ENCODE measurements around the gene NKX1-2. TPM values are rescaled to one million over a fixed set of nuclear protein-coding genes. Genes with fewer than 3 reads are reported as not detected.

NKX1-2 gene
- polyA plus RNA-seq, 2 of the 4 experiments (the other 2 are of a cell fraction) = 0.08 to 0.16 TPM

DNA sequence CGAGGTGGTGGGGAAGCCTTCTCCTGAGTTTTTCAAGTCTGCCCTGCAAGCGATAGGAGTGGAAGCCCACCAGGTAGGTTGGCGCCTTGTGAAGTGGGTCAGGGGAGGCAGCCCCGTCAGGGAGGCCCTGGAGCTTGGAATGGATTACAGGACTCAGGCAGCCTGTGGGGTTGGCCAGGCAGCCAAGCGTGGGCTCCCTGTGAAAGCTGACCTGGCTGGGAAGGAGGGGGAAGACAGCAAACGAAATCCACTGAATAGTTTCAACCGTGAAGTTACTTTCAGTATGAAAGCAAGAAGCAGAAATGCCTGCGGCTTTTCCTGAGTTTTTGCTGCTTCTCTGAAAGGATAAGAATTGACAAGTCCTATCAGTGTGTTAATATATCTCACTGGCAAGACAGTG is 48.2 kb upstream of the NKX1-2 start:
- FAIRE-seq (no peak), ATAC-seq (no peak), DNase-seq (ENCODE audit: low read depth in 1 of 2, low spot score in 1 of 2) (no peak)
- ChIA-PET CTCF (no interaction called here), POLR2A (no interaction called here)
- H3K4me1 ChIP-seq = no peaks in the 10 kb centered on the region
- 81% methylated on average over 8 of the region's 8 CpGs for WGBS (ENCODE audit: missing lambda C conversion rate)
- H3K4me3 ChIP-seq = no peak overlapping the region
- no peak overlapping the region for H3K4me2 ChIP-seq
- no peak overlapping the region for H3K27ac ChIP-seq
- H3K9me3 ChIP-seq = peaks cover 8% of the 10 kb centered on the region; the same call in 2 of the 3 replicates
- TF ChIP-seq EHMT2 (IDR thresholded peaks at IDR 0.05; ENCODE audit: low read depth) (no peak), HDAC2 (IDR thresholded peaks at IDR 0.05) (no peak), CBX8 (IDR thresholded peaks at IDR 0.05) (no peak)
- TF ChIP-seq, protein P1, sequence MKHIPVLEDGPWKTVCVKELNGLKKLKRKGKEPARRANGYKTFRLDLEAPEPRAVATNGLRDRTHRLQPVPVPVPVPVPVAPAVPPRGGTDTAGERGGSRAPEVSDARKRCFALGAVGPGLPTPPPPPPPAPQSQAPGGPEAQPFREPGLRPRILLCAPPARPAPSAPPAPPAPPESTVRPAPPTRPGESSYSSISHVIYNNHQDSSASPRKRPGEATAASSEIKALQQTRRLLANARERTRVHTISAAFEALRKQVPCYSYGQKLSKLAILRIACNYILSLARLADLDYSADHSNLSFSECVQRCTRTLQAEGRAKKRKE (CRISPR knock-in tag; IDR thresholded peaks at IDR 0.05; ENCODE audit: low read depth) = no peak
- TF ChIP-seq, protein P2, sequence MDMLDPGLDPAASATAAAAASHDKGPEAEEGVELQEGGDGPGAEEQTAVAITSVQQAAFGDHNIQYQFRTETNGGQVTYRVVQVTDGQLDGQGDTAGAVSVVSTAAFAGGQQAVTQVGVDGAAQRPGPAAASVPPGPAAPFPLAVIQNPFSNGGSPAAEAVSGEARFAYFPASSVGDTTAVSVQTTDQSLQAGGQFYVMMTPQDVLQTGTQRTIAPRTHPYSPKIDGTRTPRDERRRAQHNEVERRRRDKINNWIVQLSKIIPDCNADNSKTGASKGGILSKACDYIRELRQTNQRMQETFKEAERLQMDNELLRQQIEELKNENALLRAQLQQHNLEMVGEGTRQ (IDR thresholded peaks at IDR 0.05) = no peak

DNA sequence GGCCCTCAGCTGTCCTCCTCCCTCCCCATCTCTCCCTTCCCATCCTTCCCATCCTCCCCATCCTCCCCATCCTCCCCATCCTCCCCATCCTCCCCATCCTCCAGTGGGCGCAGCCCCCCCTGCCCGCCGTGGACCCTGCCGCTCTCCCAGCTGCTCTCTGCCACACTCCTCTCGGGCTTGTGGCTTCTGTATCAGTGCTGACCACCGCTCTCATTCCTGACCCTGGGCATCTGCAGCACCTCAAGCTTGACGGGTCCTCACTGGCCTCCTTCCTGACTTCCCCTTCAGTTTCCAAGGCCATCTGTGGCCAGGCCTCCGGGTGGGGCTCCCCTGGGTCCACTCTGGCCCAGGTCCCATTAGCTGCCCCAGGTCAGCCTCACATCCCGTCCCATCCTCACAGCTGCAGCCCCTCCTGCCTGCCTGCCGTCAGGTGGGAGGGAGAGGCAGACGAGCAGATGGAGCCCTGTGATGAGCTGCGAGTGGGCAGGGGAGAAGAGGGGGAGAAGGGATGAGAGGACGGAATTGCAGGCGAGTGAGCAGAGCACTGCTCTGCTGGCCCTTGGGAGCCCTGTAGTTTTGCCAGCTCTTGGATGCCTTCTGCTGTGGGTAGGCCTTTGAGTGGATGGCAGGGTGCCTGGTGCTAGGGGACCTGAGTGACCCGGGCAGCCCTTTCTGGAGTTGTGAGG is 47.5 kb upstream of the NKX1-2 start:
- ATAC-seq (peak in 1 of 2 experiments; percentile 39; a peak in 2 of 6 replicates), FAIRE-seq (no peak), DNase-seq (ENCODE audit: low read depth in 1 of 2, low spot score in 1 of 2) (no peak)
- WGBS (ENCODE audit: missing lambda C conversion rate) = 90% methylated on average over 11 of the region's 15 CpGs
- Histone ChIP-seq H3K4me1 (no peaks in the 10 kb centered on the region), H3K4me3 (no peak overlapping the region), H3K27ac (no peak overlapping the region), H3K9me3 (peaks cover 8% of the 10 kb centered on the region; the same call in 2 of the 3 replicates), H3K4me2 (no peak overlapping the region)
- TF ChIP-seq, protein P1 (CRISPR knock-in tag; IDR thresholded peaks at IDR 0.05; ENCODE audit: low read depth) = no peak
- ChIA-PET CTCF (no interaction called here), POLR2A (interaction anchor here (0.6 kb wide), 1 partner anchor 29 kb away, joined by 7 read pairs; no protein-coding TSS in a partner anchor)

DNA sequence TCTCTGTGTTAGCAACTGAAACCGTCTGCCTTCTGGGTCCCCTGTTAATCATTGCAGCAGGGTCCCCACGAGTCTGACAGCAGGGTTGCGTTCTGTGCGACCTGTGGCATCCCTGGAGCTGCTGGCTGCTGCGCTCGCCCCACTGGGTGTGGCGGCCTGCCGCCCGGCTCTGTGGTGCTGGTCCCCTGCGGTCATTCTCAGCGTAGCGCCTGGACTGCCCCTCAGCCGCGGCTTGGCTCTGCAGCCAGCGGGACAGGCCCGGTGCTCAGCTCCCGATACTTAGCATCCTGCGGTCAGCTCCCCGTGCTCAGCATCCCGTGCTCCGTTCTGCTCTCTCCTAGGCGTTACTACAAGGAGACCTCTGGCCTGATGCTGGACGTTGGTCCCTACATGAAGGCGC is 46.8 kb upstream of the NKX1-2 start:
- H3K4me1 ChIP-seq = no peaks in the 10 kb centered on the region
- H3K27ac ChIP-seq = no peak overlapping the region
- ATAC-seq (no peak; a peak in 1 of 6 replicates), DNase-seq (ENCODE audit: low read depth in 1 of 2, low spot score in 1 of 2) (no peak), FAIRE-seq (no peak)
- H3K4me2 ChIP-seq = no peak overlapping the region
- POLR2A ChIA-PET = no interaction called here
- H3K9me3 ChIP-seq = peaks cover 8% of the 10 kb centered on the region; the same call in 2 of the 3 replicates
- CTCF ChIA-PET = no interaction called here
- TF ChIP-seq EP300 (IDR thresholded peaks at IDR 0.05) (no peak), FOSB (CRISPR knock-in tag; IDR thresholded peaks at IDR 0.05) (no peak), NFE2L2 (conservative IDR thresholded peaks at IDR 0.05; ENCODE audit: low read length) (no peak), JUNB (IDR thresholded peaks at IDR 0.05) (no peak), CHD4 (IDR thresholded peaks at IDR 0.05; ENCODE audit: borderline replicate concordance) (no peak)
- TF ChIP-seq, protein P3, sequence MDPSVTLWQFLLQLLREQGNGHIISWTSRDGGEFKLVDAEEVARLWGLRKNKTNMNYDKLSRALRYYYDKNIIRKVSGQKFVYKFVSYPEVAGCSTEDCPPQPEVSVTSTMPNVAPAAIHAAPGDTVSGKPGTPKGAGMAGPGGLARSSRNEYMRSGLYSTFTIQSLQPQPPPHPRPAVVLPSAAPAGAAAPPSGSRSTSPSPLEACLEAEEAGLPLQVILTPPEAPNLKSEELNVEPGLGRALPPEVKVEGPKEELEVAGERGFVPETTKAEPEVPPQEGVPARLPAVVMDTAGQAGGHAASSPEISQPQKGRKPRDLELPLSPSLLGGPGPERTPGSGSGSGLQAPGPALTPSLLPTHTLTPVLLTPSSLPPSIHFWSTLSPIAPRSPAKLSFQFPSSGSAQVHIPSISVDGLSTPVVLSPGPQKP (IDR thresholded peaks at IDR 0.05; ENCODE audit: low read depth, low read length) = no peak
- TF ChIP-seq, protein P4, sequence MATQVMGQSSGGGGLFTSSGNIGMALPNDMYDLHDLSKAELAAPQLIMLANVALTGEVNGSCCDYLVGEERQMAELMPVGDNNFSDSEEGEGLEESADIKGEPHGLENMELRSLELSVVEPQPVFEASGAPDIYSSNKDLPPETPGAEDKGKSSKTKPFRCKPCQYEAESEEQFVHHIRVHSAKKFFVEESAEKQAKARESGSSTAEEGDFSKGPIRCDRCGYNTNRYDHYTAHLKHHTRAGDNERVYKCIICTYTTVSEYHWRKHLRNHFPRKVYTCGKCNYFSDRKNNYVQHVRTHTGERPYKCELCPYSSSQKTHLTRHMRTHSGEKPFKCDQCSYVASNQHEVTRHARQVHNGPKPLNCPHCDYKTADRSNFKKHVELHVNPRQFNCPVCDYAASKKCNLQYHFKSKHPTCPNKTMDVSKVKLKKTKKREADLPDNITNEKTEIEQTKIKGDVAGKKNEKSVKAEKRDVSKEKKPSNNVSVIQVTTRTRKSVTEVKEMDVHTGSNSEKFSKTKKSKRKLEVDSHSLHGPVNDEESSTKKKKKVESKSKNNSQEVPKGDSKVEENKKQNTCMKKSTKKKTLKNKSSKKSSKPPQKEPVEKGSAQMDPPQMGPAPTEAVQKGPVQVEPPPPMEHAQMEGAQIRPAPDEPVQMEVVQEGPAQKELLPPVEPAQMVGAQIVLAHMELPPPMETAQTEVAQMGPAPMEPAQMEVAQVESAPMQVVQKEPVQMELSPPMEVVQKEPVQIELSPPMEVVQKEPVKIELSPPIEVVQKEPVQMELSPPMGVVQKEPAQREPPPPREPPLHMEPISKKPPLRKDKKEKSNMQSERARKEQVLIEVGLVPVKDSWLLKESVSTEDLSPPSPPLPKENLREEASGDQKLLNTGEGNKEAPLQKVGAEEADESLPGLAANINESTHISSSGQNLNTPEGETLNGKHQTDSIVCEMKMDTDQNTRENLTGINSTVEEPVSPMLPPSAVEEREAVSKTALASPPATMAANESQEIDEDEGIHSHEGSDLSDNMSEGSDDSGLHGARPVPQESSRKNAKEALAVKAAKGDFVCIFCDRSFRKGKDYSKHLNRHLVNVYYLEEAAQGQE (IDR thresholded peaks at IDR 0.05) = no peak
- WGBS (ENCODE audit: missing lambda C conversion rate) = 85% methylated on average over 21 of the region's 24 CpGs
- H3K4me3 ChIP-seq = no peak overlapping the region
